ENCODE data around the gene EMX2.
A peak's percentile ranks its signal among the peaks of the same experiment; 100 is the strongest.

Gene EMX2

GRCh38 chr10:117544711-117545140, 2.2 kb downstream of the EMX2 start:
- DNase-seq (no peak), ATAC-seq (replicated peaks) (no peak)
- peak overlapping the region; percentile 81 for H3K27ac Mint-ChIP-seq
- peak overlapping the region; percentile 41 to 50 for H3K4me3 Mint-ChIP-seq
- peaks cover 0 to 1% of the 10 kb centered on the region in 2 donors for H3K9me3 Mint-ChIP-seq
- peaks cover 19 to 53% of the 10 kb centered on the region in 2 donors for H3K4me1 Mint-ChIP-seq
- H3K27me3 Mint-ChIP-seq: peaks cover 68 to 86% of the 10 kb centered on the region in 2 donors
- H3K36me3 Mint-ChIP-seq: peaks cover 0 to 13% of the 10 kb centered on the region in 2 donors

- Mint-ChIP-seq H3K4me1 (peaks cover 19 to 53% of the 10 kb centered on the region in 2 donors), H3K36me3 (peaks cover 0 to 13% of the 10 kb centered on the region in 2 donors), H3K27ac (peak overlapping the region; percentile 74), H3K4me3 (peak overlapping the region; percentile 41 to 50), H3K27me3 (peaks cover 64 to 86% of the 10 kb centered on the region in 2 donors), H3K9me3 (peaks cover 0 to 1% of the 10 kb centered on the region in 2 donors)
- DNase-seq: no peak
- ATAC-seq (replicated peaks): no peak
These were observed 2.8 kb downstream of the EMX2 start for GRCh38 chr10:117545141-117546019.

GRCh38 chr10:117546020-117546580, 3.6 kb downstream of the EMX2 start:
- Mint-ChIP-seq H3K27me3 (peaks cover 64 to 86% of the 10 kb centered on the region in 2 donors), H3K27ac (peak overlapping the region; percentile 74), H3K9me3 (peaks cover 0 to 1% of the 10 kb centered on the region in 2 donors), H3K4me1 (peaks cover 21 to 51% of the 10 kb centered on the region in 2 donors), H3K36me3 (peaks cover 0 to 13% of the 10 kb centered on the region in 2 donors), H3K4me3 (no peak overlapping the region)
- ATAC-seq (replicated peaks) (no peak), DNase-seq (no peak)

GRCh38 chr10:117546581-117547015, 4.1 kb downstream of the EMX2 start:
- no peak for DNase-seq
- Mint-ChIP-seq H3K4me1 (peaks cover 19 to 46% of the 10 kb centered on the region in 2 donors), H3K27ac (no peak overlapping the region), H3K9me3 (peaks cover 0 to 1% of the 10 kb centered on the region in 2 donors), H3K4me3 (no peak overlapping the region), H3K36me3 (peaks cover 0 to 13% of the 10 kb centered on the region in 2 donors), H3K27me3 (peaks cover 63 to 86% of the 10 kb centered on the region in 2 donors)
- no peak for ATAC-seq (replicated peaks)

GRCh38 chr10:117547016-117547715, 4.6 kb downstream of the EMX2 start:
- no peak for DNase-seq
- peaks cover 18 to 42% of the 10 kb centered on the region in 2 donors for H3K4me1 Mint-ChIP-seq
- H3K4me3 Mint-ChIP-seq: peak overlapping the region in 1 of 2 donors; percentile 45
- H3K27ac Mint-ChIP-seq: peak overlapping the region; percentile 75
- H3K36me3 Mint-ChIP-seq: peaks cover 0 to 13% of the 10 kb centered on the region in 2 donors
- H3K9me3 Mint-ChIP-seq: peaks cover 0 to 1% of the 10 kb centered on the region in 2 donors
- no peak for ATAC-seq (replicated peaks)
- H3K27me3 Mint-ChIP-seq: peaks cover 63 to 86% of the 10 kb centered on the region in 2 donors

DNA sequence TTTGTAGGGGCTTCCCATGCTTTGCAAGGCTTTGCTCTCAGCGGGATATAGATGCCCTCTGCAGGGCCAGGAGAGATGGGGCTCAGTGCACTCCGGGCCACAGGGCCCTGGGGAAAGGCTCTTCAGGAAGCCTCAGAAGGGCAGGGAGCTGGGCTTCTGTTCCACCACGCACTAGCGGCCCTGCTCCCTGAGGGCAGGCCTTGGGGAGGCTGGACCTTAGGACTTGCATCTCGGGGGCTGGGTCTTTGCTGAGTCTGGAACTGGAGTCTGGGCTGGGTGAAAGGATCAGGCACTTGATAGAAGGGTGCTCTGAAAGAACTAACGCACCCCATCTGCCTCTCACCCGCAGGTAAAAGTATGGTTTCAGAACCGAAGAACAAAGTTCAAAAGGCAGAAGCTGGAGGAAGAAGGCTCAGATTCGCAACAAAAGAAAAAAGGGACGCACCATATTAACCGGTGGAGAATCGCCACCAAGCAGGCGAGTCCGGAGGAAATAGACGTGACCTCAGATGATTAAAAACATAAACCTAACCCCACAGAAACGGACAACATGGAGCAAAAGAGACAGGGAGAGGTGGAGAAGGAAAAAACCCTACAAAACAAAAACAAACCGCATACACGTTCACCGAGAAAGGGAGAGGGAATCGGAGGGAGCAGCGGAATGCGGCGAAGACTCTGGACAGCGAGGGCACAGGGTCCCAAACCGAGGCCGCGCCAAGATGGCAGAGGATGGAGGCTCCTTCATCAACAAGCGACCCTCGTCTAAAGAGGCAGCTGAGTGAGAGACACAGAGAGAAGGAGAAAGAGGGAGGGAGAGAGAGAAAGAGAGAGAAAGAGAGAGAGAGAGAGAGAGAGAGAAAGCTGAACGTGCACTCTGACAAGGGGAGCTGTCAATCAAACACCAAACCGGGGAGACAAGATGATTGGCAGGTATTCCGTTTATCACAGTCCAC, 5.4 kb downstream of the EMX2 start:
- H3K9me3 Mint-ChIP-seq: peaks cover 0 to 1% of the 10 kb centered on the region in 2 donors
- H3K27me3 Mint-ChIP-seq: peaks cover 67 to 87% of the 10 kb centered on the region in 2 donors
- H3K36me3 Mint-ChIP-seq: peaks cover 3 to 16% of the 10 kb centered on the region in 2 donors
- H3K4me1 Mint-ChIP-seq: peaks cover 18 to 42% of the 10 kb centered on the region in 2 donors
- H3K27ac Mint-ChIP-seq: peak overlapping the region; percentile 75
- no peak for DNase-seq
- ATAC-seq (replicated peaks): no peak
- H3K4me3 Mint-ChIP-seq: peak overlapping the region in 1 of 2 donors; percentile 45

DNA sequence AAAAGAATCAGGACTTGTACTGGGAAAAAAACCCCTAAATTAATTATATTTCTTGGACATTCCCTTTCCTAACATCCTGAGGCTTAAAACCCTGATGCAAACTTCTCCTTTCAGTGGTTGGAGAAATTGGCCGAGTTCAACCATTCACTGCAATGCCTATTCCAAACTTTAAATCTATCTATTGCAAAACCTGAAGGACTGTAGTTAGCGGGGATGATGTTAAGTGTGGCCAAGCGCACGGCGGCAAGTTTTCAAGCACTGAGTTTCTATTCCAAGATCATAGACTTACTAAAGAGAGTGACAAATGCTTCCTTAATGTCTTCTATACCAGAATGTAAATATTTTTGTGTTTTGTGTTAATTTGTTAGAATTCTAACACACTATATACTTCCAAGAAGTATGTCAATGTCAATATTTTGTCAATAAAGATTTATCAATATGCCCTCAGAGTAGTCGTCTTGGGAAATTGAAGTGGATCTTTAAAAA, 6.6 kb downstream of the EMX2 start:
- Mint-ChIP-seq H3K36me3 (peaks cover 3 to 10% of the 10 kb centered on the region in 2 donors), H3K4me3 (no peak overlapping the region)

GRCh38 chr10:117550076-117550475, 7.5 kb downstream of the EMX2 start:
- DNase-seq: no peak
- ATAC-seq (replicated peaks): no peak
- Mint-ChIP-seq H3K27ac (no peak overlapping the region), H3K27me3 (peaks cover 70 to 88% of the 10 kb centered on the region in 2 donors), H3K4me1 (peaks cover 21 to 31% of the 10 kb centered on the region in 2 donors), H3K4me3 (no peak overlapping the region), H3K36me3 (peaks cover 3 to 10% of the 10 kb centered on the region in 2 donors), H3K9me3 (peaks cover 0 to 1% of the 10 kb centered on the region in 2 donors)

More for the DNA sequence above, 6.6 kb downstream of the EMX2 start:
- no peak overlapping the region for H3K27ac Mint-ChIP-seq
- H3K9me3 Mint-ChIP-seq: peaks cover 0 to 1% of the 10 kb centered on the region in 2 donors
- H3K4me1 Mint-ChIP-seq: peaks cover 20 to 39% of the 10 kb centered on the region in 2 donors
- ATAC-seq (replicated peaks) (no peak), DNase-seq (no peak)
- peaks cover 65 to 87% of the 10 kb centered on the region in 2 donors for H3K27me3 Mint-ChIP-seq

DNA sequence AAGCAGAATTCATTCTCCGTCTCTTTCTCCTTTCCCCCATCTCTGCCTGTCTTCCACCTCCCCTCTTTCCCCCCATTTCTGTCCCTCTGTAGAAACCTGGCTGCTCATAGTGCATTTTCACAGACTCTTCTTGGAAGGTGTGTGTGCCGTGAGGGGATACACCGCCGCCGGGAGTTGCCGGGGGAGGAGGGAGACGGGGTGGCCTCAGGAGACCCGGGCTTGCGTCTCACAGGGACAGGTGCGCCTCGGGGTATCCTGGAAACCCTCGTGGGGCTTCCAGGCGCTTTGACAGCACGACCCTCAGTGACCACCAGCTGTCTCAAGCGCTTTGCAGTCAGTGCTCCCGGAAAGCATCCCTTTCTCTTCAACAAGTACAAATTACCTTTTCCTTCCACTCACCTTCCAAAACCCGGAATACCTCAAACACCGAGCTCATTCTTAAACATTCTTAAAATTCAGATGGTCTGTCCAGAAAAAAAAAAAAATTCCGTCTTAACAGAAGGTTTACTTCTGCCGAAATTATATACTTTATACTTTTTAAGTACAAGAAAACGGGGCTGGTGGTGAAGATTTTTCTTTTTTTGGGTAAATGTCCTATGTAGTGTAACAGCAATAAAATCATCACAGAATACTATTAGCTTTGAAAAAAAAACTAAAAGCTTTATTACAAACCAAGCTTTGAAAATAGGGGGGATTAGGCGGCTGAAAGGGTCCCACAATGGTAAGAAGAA, 8.2 kb downstream of the EMX2 start:
- H3K27ac Mint-ChIP-seq: peak overlapping the region; percentile 81
- H3K36me3 Mint-ChIP-seq: peaks cover 3 to 10% of the 10 kb centered on the region in 2 donors
- no peak for ATAC-seq (replicated peaks)
- H3K27me3 Mint-ChIP-seq: peaks cover 76 to 90% of the 10 kb centered on the region in 2 donors
- no peak overlapping the region for H3K4me3 Mint-ChIP-seq
- H3K9me3 Mint-ChIP-seq: peaks cover 0 to 1% of the 10 kb centered on the region in 2 donors
- peaks cover 21 to 27% of the 10 kb centered on the region in 2 donors for H3K4me1 Mint-ChIP-seq
- no peak for DNase-seq

- no peaks in the 10 kb centered on the region for H3K9me3 Mint-ChIP-seq
- peaks cover 76 to 88% of the 10 kb centered on the region in 2 donors for H3K27me3 Mint-ChIP-seq
- DNase-seq (no peak), ATAC-seq (replicated peaks) (no peak)
- H3K27ac Mint-ChIP-seq: peak overlapping the region; percentile 82
- H3K4me1 Mint-ChIP-seq: peaks cover 20 to 21% of the 10 kb centered on the region in 2 donors
- H3K4me3 Mint-ChIP-seq: peak overlapping the region; percentile 32 to 36
- H3K36me3 Mint-ChIP-seq: peaks cover 3 to 10% of the 10 kb centered on the region in 2 donors
These were observed 9.0 kb downstream of the EMX2 start for GRCh38 chr10:117551330-117552155.

DNA sequence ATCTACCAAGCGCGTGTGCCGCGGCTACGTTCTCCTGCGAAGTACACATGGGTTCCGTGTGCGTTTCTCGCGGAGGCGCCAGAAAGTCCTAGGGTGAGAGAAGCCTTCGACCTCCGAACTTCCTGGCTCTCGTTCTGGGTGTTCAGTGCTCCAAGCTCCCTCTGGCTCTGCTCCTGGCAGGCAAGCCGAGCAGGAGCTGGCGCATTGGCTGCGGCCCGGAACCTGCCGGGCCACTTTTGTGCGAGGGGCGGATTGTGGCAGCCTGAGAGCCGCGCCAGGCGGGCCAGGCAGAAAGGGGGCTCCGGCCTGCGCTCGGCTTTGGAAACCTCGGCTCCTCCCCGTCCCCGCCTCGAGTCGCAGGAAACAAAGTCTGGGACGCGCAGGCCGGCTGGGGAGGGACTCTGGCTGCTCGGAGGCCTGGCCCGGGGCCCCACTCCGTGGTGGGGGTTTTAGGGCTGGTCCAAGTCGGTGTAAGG, 9.6 kb downstream of the EMX2 start:
- Mint-ChIP-seq H3K27me3 (peaks cover 74 to 82% of the 10 kb centered on the region in 2 donors), H3K4me3 (peak overlapping the region; percentile 36 to 45), H3K9me3 (no peaks in the 10 kb centered on the region), H3K36me3 (peaks cover 3 to 10% of the 10 kb centered on the region in 2 donors), H3K27ac (peak overlapping the region; percentile 82), H3K4me1 (peaks cover 19% of the 10 kb centered on the region in 2 donors)
- DNase-seq (no peak), ATAC-seq (replicated peaks) (no peak)
